Pancreas (tissue), 10 donors: ENCODE data around the gene RRP8. TPM values are rescaled to one million over a fixed set of nuclear protein-coding genes. Genes with fewer than 3 reads are reported as not detected.

Experiments
- ATAC-seq, 4 donors: fragments of 200-7000 bp; cut with Tn5 transposase; one replicate each; pipeline versions ENCODE4 v1.8.0 to v1.9.1; 2020; ENCODE audit warnings: mild to moderate bottlenecking in 4 of 4, moderate library complexity in 4 of 4
- DNase-seq, 6 donors: peaks; one replicate each; pipeline ENCODE4 v3.0.0-alpha.2; 2020
- FAIRE-seq: peaks from 2 replicates; lab custom pipeline; 2012; peaks lifted over from hg19 to GRCh38; lab: Jason Lieb, UNC
- H3K27ac ChIP-seq, 4 donors: fragments of 200-600 bp; sonication (generic); 1 replicate in 3 of 4; 2 replicates in 1 of 4; pipeline versions ENCODE4 v1.5.0 to v1.8.0; 2020
- H3K27me3 ChIP-seq, 4 donors: fragments of 200-600 bp; one replicate each; pipeline ENCODE4 v1.8.0; 2021
- H3K36me3 ChIP-seq, 3 donors: fragments of 200-600 bp; sonication (generic) in 1 of 3; one replicate each; pipeline versions ENCODE4 v1.5.0 to v1.8.0; 2020 to 2021
- H3K4me1 ChIP-seq, 3 donors: fragments of 200-600 bp; one replicate each; pipeline ENCODE4 v1.8.0; 2021
- H3K4me3 ChIP-seq, 4 donors: fragments of 200-600 bp; sonication (generic) in 2 of 4; one replicate each; pipeline versions ENCODE4 v1.5.0 to v1.8.0; 2020 to 2021
- H3K9me3 ChIP-seq, 4 donors: fragments of 200-600 bp; one replicate each; pipeline ENCODE4 v1.8.0; 2021
- WGBS, 2 donors: extraction: QIAGEN DNeasy Blood & Tissue Kit; methylation state at CpG; one replicate each; pipeline ENCODE4 v1.1.7; 2013; 5-methylcytosine and 5-hydroxymethylcytosine counted together
- intact Hi-C, 3 donors: fragments of 100-400 bp; cut with DNase I; formaldehyde crosslinking; loops; one replicate each; pipeline versions ENCODE4 v1.11.1 to v1.14.2; 2022
- polyA plus RNA-seq, 2 donors: library from polyadenylated mRNA; stranded (reverse); fragments of 200-250 nt; gene quantifications; one replicate each; pipeline ENCODE4 v1.2.3, GENCODE V29; 2013
- total RNA-seq, 6 donors: library from RNA; stranded (reverse); fragmentation: NEBNext Ultra II Directional in 4 of 6; extraction: Animal tissue kit (Norgen Biotek cat#: 25700) in 4 of 6; gene quantifications; one replicate each; pipeline versions ENCODE4 v1.2.1 to v1.2.4, GENCODE V29; 2021 to 2023
- TF ChIP-seq, protein P1 (sequence below), 4 donors: fragments of 200-600 bp; sonication (generic) in 3 of 4; IDR thresholded peaks; one replicate each; pipeline versions ENCODE4 v1.5.0 to v1.8.0; 2021; ENCODE audit warnings: antibody characterized with exemption in 4 of 4
- donor health status: healthy with polysubstance abuse.
- donor health status: DM: no; HTN: no; CAD: no; lungs with moderate emphysema.
- donor health status: DM: no; HTN: no; CAD: no.
- donor health status: control.
- donor health status: control.
- donor health status: Bipolar disorder and iron deficiency.
- donor health status: DM: yes; HTN: yes; CAD: no.
- donor health status: DM: no; HTN: no; CAD: no.
- donor health status: DM: no; HTN: no; CAD: no.
- donor health status: DM: yes; HTN: yes; CAD: no.

RRP8 gene
- total and polyA plus RNA-seq, 8 donors = 6.3 to 25.0 (median 10.2) TPM

- Histone ChIP-seq H3K9me3 (no peaks in the 10 kb centered on the region), H3K4me1 (peaks cover 4 to 12% (median 5%) of the 10 kb centered on the region in 3 donors), H3K4me3 (no peak overlapping the region), H3K36me3 (no peaks in the 10 kb centered on the region), H3K27ac (no peak overlapping the region), H3K27me3 (no peaks in the 10 kb centered on the region)
- TF ChIP-seq, protein P1, sequence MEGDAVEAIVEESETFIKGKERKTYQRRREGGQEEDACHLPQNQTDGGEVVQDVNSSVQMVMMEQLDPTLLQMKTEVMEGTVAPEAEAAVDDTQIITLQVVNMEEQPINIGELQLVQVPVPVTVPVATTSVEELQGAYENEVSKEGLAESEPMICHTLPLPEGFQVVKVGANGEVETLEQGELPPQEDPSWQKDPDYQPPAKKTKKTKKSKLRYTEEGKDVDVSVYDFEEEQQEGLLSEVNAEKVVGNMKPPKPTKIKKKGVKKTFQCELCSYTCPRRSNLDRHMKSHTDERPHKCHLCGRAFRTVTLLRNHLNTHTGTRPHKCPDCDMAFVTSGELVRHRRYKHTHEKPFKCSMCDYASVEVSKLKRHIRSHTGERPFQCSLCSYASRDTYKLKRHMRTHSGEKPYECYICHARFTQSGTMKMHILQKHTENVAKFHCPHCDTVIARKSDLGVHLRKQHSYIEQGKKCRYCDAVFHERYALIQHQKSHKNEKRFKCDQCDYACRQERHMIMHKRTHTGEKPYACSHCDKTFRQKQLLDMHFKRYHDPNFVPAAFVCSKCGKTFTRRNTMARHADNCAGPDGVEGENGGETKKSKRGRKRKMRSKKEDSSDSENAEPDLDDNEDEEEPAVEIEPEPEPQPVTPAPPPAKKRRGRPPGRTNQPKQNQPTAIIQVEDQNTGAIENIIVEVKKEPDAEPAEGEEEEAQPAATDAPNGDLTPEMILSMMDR (IDR thresholded peaks at IDR 0.05) = no peak
- intact Hi-C loops = no loop called here
- WGBS, 2 donors = 87 to 89% methylated on average over 23 to 24 of the region's 24 CpGs
- DNase-seq (peak in 1 of 6 donors; percentile 67), ATAC-seq (no peak), FAIRE-seq (no peak)
Observed at GRCh38 chr11:6622261-6623171, 19.1 kb upstream of the RRP8 start.

DNA sequence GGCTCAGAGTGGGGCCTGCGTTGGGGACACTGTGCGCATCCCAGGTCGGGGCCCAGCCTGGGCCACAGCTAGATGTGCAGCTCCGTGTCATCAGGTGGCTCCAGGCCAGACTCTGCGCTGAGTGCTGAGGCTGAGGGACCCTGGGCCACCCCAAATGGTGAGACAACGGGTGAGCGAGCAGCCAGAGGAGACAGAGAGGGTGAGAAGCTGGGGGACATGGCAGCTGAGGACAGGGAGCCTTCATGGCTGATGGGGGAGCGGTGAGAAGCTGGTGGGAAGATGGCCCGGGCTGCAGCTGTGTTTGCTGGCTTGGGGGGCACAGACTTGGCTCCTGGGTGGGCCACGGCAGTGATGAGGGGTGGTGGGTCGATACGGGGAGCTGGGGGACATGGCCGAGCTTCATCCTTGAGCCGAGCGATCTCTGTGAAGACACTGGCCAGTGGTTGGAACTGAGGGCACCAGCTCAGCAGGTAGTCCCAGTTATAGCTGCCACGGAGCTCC, 18.3 kb upstream of the RRP8 start:
- Histone ChIP-seq H3K27me3 (no peaks in the 10 kb centered on the region), H3K4me1 (peaks cover 4 to 13% (median 5%) of the 10 kb centered on the region in 3 donors), H3K27ac (no peak overlapping the region), H3K9me3 (no peaks in the 10 kb centered on the region), H3K4me3 (no peak overlapping the region), H3K36me3 (no peaks in the 10 kb centered on the region)
- intact Hi-C loops = no loop called here
- peak in 2 of 6 donors; percentile 46 to 70 for DNase-seq
- TF ChIP-seq, protein P1 (IDR thresholded peaks at IDR 0.05) = no peak
- WGBS, 2 donors = 78 to 91% methylated on average over 16 of the region's 16 CpGs
- no peak for FAIRE-seq
- ATAC-seq = no peak

DNA sequence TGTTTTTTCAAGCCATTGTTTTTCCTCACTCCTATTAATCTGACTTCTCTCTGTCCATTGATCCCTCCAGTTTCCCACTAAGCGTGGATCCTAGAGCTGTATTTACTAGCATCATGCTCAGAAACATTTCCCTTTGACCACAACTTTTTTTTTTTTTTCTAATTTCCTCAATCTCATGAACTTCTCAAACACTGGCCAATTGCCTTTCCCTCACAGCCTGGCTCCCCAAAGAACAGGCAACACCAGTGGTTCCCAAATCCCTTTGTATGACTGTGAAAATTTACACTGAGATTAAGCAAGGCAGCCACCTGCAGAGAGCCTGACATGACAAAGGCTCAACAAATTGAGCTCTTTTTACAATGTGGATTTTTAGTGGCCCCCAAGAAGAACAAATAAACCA, 17.2 kb upstream of the RRP8 start:
- FAIRE-seq (no peak), ATAC-seq (no peak), DNase-seq (no peak)
- H3K4me1 ChIP-seq = peaks cover 4 to 13% (median 5%) of the 10 kb centered on the region in 3 donors
- H3K27me3 ChIP-seq = no peaks in the 10 kb centered on the region
- intact Hi-C loops = no loop called here
- H3K4me3 ChIP-seq = no peak overlapping the region
- H3K27ac ChIP-seq = no peak overlapping the region
- H3K9me3 ChIP-seq = no peaks in the 10 kb centered on the region
- TF ChIP-seq, protein P1 (IDR thresholded peaks at IDR 0.05) = no peak
- 45 to 97% methylated on average over 1 of the region's 1 CpG for WGBS, 2 donors
- H3K36me3 ChIP-seq = no peaks in the 10 kb centered on the region

DNA sequence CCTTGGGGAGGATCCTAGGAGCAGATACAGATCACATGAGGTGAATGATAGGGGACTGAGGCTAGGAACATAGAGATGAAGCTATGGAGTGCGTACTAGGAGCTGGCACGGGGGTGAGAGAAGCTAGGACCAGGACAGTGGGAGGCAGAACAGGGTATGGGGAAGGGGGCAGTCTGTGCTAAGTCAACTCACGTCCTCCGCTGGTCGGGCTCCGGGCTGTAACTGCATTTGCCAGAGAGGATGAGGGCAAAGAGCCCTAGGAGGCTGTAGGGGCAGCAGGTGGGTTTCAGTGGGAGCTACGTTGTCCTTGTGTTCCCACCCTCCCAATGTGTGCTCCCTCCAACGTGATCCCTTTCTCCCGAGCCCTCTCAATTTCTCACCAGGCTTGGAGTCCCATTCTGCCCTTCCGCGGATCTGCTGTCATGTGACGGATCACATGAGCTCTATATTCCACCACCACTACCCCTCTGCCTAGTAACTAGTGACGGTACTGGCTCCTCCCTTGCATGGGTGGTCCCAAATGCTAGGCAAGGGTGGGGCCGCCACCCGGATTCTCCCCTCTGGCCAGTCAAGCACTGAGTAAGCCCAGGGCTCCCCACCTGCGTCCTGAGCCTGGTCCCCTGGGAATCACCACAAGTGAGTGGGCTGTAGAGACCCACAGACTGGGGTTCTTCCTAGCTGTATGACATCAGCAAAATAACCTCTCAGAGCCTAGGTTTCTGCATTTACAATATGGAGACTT, 15.8 kb upstream of the RRP8 start, which contains the start of gene TPP1:
Gene TPP1 (minus strand): TSS at position 419 of the 742 bp plus-strand sequence. CDS start 22 bp downstream, at position 397.
- Histone ChIP-seq H3K36me3 (no peaks in the 10 kb centered on the region), H3K4me3 (peak within 1 kb of the TSS; percentile 48 to 83 (median 65)), H3K9me3 (no peaks in the 10 kb centered on the region), H3K27me3 (no peaks in the 10 kb centered on the region), H3K27ac (peak within 1 kb of the TSS; percentile 47 to 89 (median 59)), H3K4me1 (peaks cover 0 to 13% (median 5%) of the 10 kb centered on the region in 3 donors)
- ATAC-seq (peak; percentile 97 to 99 (median 98)), DNase-seq (peak; percentile 82 to 95 (median 90)), FAIRE-seq (peak; percentile 93)
- TF ChIP-seq, protein P1 (IDR thresholded peaks at IDR 0.05) = no peak
- intact Hi-C loops = loop anchor here in 1 of 3 donors (10.0 kb wide), 1 partner anchor 66 kb away; the partner anchor contains the start of gene MRPL17
- 0% methylated on average over 16 of the region's 16 CpGs for WGBS, 2 donors
